Bone marrow (tissue), 2 donors: Measurements from ENCODE around the gene COG7.

Experiments
- DNase-seq, 2 donors: peaks; one replicate each; lab custom pipeline; 2025; lab: John Stamatoyannopoulos, UW

The COG7 gene

GRCh38 chr16:23359092-23359760 is 93.8 kb downstream of the COG7 start:
- DNase-seq, result no peak

GRCh38 chr16:23357761-23358290 is 95.2 kb downstream of the COG7 start:
- DNase-seq, result no peak

- no peak for DNase-seq
These were observed 96.0 kb downstream of the COG7 start for GRCh38 chr16:23356941-23357340.

- no peak for DNase-seq
These were observed 97.8 kb downstream of the COG7 start for GRCh38 chr16:23355106-23355670.

- no peak for DNase-seq
These were observed 98.7 kb downstream of the COG7 start for GRCh38 chr16:23354246-23354645.

- DNase-seq, result no peak
These were observed 99.5 kb downstream of the COG7 start for GRCh38 chr16:23353440-23353839.

GRCh38 chr16:23351360-23351759 is 101.6 kb downstream of the COG7 start:
- no peak for DNase-seq

- no peak for DNase-seq
These were observed 104.2 kb downstream of the COG7 start for GRCh38 chr16:23348579-23349469.

GRCh38 chr16:23345237-23345636 is 107.8 kb downstream of the COG7 start:
- no peak for DNase-seq

- no peak for DNase-seq
These were observed 109.1 kb downstream of the COG7 start for GRCh38 chr16:23343643-23344612.

- DNase-seq, result no peak
These were observed 110.8 kb downstream of the COG7 start for GRCh38 chr16:23342083-23342640.

- no peak for DNase-seq
These were observed 113.2 kb downstream of the COG7 start for GRCh38 chr16:23339787-23340186.
